Neural crest cell (in vitro differentiated cells): ENCODE results near the gene KLF1. TPM values are rescaled to one million over a fixed set of nuclear protein-coding genes. Genes with fewer than 3 reads are reported as not detected.
A peak's percentile ranks its signal among the peaks of the same experiment; 100 is the strongest.
"Not testable (repeated sequence)": the region's sequence is repeated elsewhere in the genome, so short reads cannot be mapped to it uniquely, and the experiment has no call there.

Experiments
- DNase-seq: peaks from one replicate; pipeline ENCODE4 v3.0.0; 2021; ENCODE audit warnings: low read depth, mixed read lengths, low spot score
- H3K27ac Mint-ChIP-seq: one replicate; pipeline ENCODE4 v1.8.0; 2021; ENCODE audit warnings: mild to moderate bottlenecking, mixed read lengths; ENCODE audit not compliant: unreplicated experiment
- H3K27me3 Mint-ChIP-seq: 2 replicates; pipeline ENCODE4 v1.8.0; 2021; ENCODE audit warnings: low read depth, mild to moderate bottlenecking, mixed read lengths
- H3K36me3 Mint-ChIP-seq: 2 replicates; pipeline ENCODE4 v1.8.0; 2021; ENCODE audit warnings: low read depth, mild to moderate bottlenecking, mixed read lengths
- H3K4me1 Mint-ChIP-seq: 2 replicates; pipeline ENCODE4 v1.8.0; 2021; ENCODE audit warnings: mixed read lengths
- H3K4me3 Mint-ChIP-seq: one replicate; pipeline ENCODE4 v1.8.0; 2021; ENCODE audit warnings: mild to moderate bottlenecking, mixed read lengths
- H3K9me3 Mint-ChIP-seq: 2 replicates; pipeline ENCODE4 v1.8.0; 2021; ENCODE audit warnings: mixed read lengths
- CTCF ChIP-seq: fragments of 200-600 bp; sonication (generic); conservative IDR thresholded peaks from 2 replicates; pipeline ENCODE4 v1.5.0; 2021; ENCODE audit warnings: antibody characterized with exemption, mild to moderate bottlenecking
- total RNA-seq: library from RNA; stranded (reverse); gene quantifications from 2 replicates; pipeline ENCODE4 v1.2.1, GENCODE V29; 2021

KLF1 gene
- total RNA-seq, 1 donor from 2014 or later, result not detected

GRCh38 chr19:12899891-12900518 is 13.0 kb upstream of the KLF1 start:
- Mint-ChIP-seq H3K27ac (no peak overlapping the region), H3K4me1 (no peaks in the 10 kb centered on the region), H3K4me3 (no peak overlapping the region), H3K9me3 (no peaks in the 10 kb centered on the region), H3K36me3 (no peaks in the 10 kb centered on the region), H3K27me3 (no peaks in the 10 kb centered on the region)
- TF ChIP-seq CTCF, result no peak
- no peak for DNase-seq

DNA sequence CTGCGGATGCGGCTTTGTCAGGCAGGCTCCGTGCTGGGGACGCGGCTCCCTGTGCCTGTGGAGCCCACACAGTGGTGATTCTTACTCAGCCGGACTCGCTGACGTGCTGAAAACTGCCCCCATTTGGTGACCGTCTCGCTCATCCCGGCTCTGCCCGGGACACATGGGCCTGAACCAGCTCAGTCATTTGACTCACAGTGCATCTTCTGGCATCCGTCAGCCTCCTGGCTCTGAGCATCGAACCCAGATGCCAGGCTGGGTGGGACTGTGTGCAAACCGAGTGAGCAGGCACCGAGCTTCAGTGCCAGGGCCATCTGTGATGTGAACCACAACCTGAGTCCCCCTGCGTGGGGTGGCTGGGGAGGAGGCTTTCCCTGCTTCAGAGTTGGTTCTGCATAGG is 9.5 kb upstream of the KLF1 start:
- H3K4me3 Mint-ChIP-seq, result no peak overlapping the region
- no peaks in the 10 kb centered on the region for H3K36me3 Mint-ChIP-seq
- H3K27me3 Mint-ChIP-seq, result no peaks in the 10 kb centered on the region
- peaks cover 8% of the 10 kb centered on the region for H3K4me1 Mint-ChIP-seq
- H3K27ac Mint-ChIP-seq, result no peak overlapping the region
- no peak for TF ChIP-seq CTCF
- H3K9me3 Mint-ChIP-seq, result no peaks in the 10 kb centered on the region
- no peak for DNase-seq

DNA sequence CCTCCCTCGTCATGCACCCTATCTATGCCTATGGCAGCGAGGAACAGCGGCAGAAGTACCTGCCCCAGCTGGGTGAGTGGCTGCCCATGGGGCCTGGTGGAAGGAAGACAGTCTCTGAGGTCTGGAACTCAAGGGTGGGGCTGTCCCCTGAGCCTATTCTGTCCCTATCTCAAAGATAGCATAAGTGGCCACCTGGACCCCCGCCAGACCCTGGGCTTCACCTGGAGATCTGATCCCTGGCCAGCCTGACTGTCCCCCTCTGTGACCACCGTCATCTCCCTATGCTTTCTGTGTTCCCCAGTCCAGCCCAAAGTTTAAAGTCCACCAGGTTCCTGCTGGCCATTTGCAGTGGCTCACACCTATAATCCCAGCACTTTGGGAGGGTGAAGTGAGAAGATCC is 6.6 kb upstream of the KLF1 start:
- Mint-ChIP-seq H3K4me1 (peaks cover 20% of the 10 kb centered on the region), H3K27ac (peak overlapping the region; percentile 71), H3K27me3 (peaks cover 8% of the 10 kb centered on the region), H3K9me3 (no peaks in the 10 kb centered on the region), H3K4me3 (peak overlapping the region; percentile 80), H3K36me3 (no peaks in the 10 kb centered on the region)
- no peak for DNase-seq
- TF ChIP-seq CTCF, result no peak

GRCh38 chr19:12891553-12892021 is 4.6 kb upstream of the KLF1 start:
- Mint-ChIP-seq H3K9me3 (no peaks in the 10 kb centered on the region), H3K27me3 (peaks cover 28% of the 10 kb centered on the region), H3K36me3 (no peaks in the 10 kb centered on the region), H3K4me1 (peaks cover 21% of the 10 kb centered on the region), H3K27ac (no peak overlapping the region), H3K4me3 (peak overlapping the region; percentile 96)
- DNase-seq, result no peak
- no peak for TF ChIP-seq CTCF

GRCh38 chr19:12890787-12891552 is 4.0 kb upstream of the KLF1 start, which contains the start of gene GCDH:
GCDH (plus strand) TSS chr19:12891160; CDS start chr19:12891305, 145 bp downstream.
- no peaks in the 10 kb centered on the region for H3K36me3 Mint-ChIP-seq
- H3K4me3 Mint-ChIP-seq, result peak within 1 kb of the TSS; percentile 96
- no peaks in the 10 kb centered on the region for H3K9me3 Mint-ChIP-seq
- H3K4me1 Mint-ChIP-seq, result peaks cover 25% of the 10 kb centered on the region
- no peak for TF ChIP-seq CTCF
- peaks cover 34% of the 10 kb centered on the region for H3K27me3 Mint-ChIP-seq
- peak within 1 kb of the TSS; percentile 100 for H3K27ac Mint-ChIP-seq
- DNase-seq, result peak; percentile 87

DNA sequence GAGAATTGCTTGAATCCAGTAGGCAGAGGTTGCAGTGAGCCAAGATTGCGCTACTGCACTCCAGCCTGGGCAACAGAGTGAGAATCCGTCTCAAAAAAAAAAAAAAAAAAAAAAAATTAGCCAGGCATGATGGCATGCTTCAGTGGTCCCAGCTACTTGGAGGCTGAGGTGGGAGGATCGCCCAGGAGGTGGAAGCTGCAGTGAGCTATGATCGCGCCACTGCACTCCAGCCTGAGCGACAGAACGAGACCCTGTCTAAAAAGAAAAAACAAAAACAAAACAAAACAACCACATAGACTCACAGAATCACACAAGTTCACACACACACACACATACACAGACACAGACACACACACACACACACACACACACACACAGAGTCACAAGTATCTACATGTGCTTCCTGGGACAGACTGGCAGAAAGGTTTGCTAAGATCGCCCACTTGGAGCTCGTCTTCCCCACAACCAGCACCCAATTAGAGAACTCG is 3.3 kb upstream of the KLF1 start:
- H3K4me1 Mint-ChIP-seq, result peaks cover 25% of the 10 kb centered on the region
- H3K9me3 Mint-ChIP-seq, H3K36me3 Mint-ChIP-seq, DNase-seq: not testable (repeated sequence)
- H3K27me3 Mint-ChIP-seq, result peaks cover 36% of the 10 kb centered on the region
- H3K27ac Mint-ChIP-seq, result peak overlapping the region; percentile 100
- H3K4me3 Mint-ChIP-seq, result peak overlapping the region; percentile 96
